Head of caudate nucleus (tissue), 42 donors: ENCODE results near the gene WNT5B.
"Not testable (repeated sequence)": the region's sequence is repeated elsewhere in the genome, so short reads cannot be mapped to it uniquely, and the experiment has no call there.

Source experiments
- DNase-seq, 42 donors: peaks; one replicate each; pipeline versions ENCODE4 v3.0.0 to v3.0.0-alpha.2; 2020 to 2021; ENCODE audit warnings: mixed read lengths in 7 of 42
- intact Hi-C: fragments of 100-400 bp; cut with DNase I; formaldehyde crosslinking; loops from one replicate; pipeline ENCODE4 v1.15.0; 2022

WNT5B gene

GRCh38 chr12:1595026-1595561, 33.9 kb upstream of the WNT5B start:
- peak in 29 of 42 donors; percentile 16 to 75 (median 45) for DNase-seq
- intact Hi-C loops: no loop called here

- DNase-seq: no peak
- intact Hi-C loops: no loop called here
Measured at GRCh38 chr12:1595690-1596347, 33.2 kb upstream of the WNT5B start.

GRCh38 chr12:1598757-1599156, 30.3 kb upstream of the WNT5B start:
- intact Hi-C loops: no loop called here
- DNase-seq: no peak

DNA sequence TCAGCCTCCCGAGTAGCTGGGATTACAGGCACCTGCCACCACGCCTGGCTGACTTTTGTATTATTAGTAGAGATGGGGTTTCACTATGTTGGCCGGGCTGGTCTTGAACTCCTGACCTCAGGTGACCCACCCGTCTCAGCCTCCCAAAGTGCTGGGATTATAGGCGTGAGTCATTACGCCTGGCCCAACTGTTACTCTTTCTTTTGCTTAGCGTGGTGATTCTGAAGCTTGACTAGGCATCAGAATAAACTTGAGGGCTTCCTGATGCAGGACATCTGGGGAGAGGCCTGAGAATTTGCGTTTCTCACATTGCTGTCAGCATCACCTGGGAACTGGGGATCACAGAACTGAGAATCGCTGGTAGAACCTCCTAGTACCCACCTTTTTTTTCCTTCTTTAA, 26.3 kb upstream of the WNT5B start:
- intact Hi-C loops, DNase-seq: not testable (repeated sequence)

DNA sequence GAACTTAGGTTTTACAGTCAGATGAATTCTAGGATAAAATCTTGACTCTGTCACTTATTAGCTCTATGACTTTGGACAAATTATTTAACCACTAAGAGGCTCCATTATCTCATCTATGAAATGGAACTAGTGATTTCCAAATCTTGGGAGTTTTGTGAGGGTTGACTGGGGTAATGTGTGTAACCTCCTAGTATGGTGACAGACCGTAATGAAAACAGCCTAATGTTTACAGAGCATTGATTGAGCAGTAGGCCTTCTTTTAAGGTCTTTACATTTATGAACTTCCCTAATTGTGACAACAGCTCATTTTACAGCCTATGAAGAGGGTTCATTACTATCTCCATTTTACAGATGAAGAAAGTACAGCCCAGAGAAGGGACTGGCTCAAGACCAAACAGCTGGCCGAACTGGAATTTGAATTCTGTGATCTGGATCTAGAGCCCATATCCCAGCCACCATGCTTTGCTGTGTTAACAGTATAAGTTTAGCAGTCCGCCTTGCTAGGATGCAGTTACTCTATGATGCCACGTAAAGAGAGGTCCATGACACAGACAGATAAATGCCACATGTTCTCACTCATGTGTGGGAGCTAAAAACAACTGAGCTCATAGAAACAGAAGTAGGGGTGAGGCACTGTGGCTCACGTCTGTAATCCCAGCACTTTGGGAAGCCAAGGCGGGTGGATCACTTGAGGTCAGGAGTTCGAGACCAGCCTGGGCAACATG, 25.6 kb upstream of the WNT5B start:
- DNase-seq: no peak
- intact Hi-C loops: no loop called here

DNA sequence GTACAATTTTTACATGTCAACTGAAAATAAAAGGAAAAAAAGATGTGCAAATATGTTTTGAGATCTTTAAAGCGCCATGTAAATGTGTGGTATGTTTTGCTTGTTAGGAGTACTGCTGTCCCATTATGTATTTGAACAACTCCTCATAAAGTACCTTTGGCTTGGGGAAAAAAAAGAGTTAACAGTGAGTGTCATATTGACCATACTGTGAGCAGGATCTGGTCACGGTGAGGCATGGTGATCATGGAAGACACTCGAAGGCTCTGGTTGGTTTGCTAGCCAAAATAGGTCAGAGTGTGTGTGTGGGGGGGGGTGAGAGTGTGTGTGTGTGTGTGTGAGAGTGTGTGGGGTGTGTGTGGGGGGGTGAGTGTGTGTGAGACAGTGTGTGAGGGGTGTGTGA, 24.6 kb upstream of the WNT5B start:
- DNase-seq: no peak
- intact Hi-C loops: no loop called here

GRCh38 chr12:1605129-1606020, 23.7 kb upstream of the WNT5B start:
- intact Hi-C loops: no loop called here
- DNase-seq: peak; percentile 39 to 88 (median 70)

DNA sequence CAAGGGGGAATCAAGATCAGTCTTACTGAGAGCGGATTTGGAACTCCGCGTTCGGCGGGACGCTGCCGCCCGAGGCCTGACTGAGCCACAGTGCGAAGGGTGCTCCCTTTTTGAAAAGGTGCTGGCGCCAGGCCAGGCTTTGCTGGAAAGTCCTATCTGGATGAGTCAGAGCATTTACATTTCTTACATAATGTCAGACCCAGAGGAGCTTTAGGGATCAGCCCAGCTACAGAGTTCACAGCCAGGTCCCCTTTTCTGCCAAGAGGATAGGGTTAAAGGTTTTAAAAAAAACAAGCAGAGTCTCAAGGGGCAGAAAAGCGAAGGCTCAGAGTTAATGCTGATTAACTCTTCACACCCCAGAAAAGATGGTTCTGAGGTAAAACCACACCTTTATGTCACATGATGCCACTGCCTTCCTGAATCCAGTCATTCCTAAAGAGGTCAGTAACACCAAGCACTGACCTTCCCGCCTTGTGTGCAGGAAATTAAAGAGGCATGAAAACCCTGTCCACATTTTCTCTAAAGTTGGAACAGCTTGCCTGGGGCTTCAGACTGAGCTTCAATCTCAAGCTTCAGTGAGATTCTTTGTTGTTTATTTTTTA, 22.9 kb upstream of the WNT5B start:
- peak; percentile 58 to 94 (median 80) for DNase-seq
- intact Hi-C loops: no loop called here

DNA sequence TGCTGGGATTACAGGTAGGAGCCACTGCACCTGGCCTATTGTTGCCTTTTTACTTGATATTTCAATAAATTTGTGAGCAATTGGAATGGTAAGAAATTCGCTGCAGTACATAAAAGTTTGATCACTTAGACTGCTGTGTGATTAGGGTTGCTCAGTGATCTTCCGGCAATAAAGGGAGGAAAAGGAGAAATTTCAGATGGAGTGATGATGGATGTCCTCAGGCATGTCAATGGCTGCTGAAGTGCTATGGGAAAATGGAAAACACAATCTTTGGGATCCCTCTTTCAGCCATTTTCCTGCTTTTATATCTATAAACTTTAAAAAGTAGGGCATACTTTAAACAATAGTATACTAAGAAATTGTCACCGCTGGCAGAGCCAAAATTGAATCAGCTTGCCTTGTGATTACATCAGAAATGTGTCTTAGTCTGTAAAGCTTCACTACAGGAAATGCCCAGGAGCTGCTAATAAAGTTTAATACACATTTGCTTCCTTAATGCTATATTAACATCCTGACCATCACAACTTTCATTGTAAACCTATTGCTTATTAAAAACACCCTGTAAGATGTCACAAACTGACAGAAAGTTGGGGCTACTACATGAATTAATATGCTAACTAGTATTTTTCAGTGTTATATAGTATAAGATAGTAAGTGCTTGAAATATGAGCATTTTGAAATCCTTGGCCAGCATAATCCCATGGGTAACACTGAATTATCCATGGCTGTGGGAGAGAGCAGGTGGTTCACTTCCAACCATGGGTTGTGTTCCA, 20.9 kb upstream of the WNT5B start:
- no peak for DNase-seq

DNA sequence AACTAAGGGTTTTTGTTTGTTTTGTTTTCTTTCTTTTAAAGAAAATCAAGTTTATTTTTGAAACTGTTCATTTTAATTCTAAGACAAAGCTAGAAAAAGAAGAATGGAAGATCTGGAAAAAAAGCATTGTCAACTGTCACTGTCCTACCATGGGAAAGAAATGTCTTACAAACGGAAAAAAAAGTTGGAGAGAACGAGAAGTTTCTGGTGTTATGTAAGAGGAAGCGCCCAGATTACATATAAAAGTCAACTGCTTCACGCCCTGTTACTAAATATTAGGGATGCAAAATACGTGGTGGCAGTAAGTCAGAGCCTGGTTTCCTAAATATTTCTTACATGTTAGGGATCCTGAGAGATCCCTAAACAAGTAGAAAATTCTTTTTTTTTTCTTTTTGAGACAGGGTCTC, 20.3 kb upstream of the WNT5B start:
- intact Hi-C loops: no loop called here
- no peak for DNase-seq

More for the DNA sequence above, 20.9 kb upstream of the WNT5B start:
- intact Hi-C loops: no loop called here

DNA sequence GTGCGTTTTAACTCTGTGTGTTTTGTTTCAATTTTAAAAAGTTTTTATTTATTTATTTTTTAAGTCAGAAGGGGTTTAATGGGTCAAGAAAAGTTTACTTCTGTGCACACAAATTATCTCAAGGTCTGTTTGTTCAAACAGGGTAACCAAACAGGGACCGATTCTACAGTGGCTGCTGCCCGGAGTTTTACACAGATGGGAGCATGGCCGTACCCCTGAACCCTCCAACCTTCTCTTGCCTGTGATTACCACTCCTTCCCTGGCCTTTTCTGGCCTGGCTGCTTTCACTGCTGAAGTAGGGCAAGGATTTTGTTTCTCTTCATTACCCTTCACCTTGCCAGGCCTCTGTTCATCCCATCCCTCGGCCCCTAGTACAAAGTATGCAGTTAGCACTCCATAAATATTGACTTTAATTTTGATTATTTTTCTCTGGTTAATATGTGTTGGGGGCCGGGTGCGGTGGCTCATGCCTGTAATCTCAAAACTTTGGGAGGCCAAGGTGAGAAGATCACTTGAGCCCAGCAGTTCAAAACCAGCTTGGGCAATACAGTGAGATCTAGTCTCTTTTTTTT, 18.9 kb upstream of the WNT5B start:
- no peak for DNase-seq
- intact Hi-C loops: no loop called here

- intact Hi-C loops: no loop called here
- DNase-seq: no peak
Measured at GRCh38 chr12:1611803-1612572, 17.0 kb upstream of the WNT5B start.

DNA sequence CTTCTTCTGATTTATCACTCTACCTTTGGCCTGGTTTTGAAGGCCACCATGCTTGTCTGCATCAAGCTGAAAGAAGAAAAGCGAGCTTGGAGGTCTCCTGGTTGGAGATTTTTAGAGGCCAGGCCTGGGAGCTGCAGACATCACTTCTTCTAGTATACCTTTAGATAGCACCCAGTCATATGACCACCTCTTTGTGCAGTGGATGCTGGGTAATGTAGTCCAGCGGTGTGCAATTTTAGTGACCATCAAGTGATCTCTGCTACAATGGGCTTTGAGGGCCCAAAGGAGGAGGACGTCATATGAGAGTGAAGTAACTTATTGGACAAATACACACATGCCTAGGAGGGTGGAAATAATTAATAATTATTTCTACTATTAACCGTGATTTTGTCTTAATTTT, 15.2 kb upstream of the WNT5B start:
- intact Hi-C loops: no loop called here
- no peak for DNase-seq

DNA sequence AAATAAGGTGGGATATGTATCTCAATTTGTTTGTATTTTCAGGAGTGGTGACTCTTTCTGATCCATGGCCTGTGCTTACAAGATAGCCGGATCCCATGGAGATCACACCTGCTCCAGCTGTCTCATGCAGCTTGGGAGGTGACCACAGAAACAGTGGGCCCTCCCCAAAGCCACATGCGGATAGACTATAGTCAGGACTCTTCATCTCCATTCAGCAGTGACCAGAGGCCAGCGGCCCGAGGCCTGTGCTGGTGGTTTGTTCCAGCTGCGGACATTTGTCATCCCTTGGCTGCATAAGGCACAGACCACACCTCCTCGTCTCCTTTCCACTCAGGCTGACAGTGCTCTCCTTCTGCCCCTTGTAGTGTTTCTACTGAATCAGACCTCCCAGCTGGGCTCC, 14.7 kb upstream of the WNT5B start:
- intact Hi-C loops: no loop called here
- DNase-seq: no peak

- intact Hi-C loops: no loop called here
- DNase-seq: no peak
Measured at GRCh38 chr12:1616233-1617066, 12.6 kb upstream of the WNT5B start.

DNA sequence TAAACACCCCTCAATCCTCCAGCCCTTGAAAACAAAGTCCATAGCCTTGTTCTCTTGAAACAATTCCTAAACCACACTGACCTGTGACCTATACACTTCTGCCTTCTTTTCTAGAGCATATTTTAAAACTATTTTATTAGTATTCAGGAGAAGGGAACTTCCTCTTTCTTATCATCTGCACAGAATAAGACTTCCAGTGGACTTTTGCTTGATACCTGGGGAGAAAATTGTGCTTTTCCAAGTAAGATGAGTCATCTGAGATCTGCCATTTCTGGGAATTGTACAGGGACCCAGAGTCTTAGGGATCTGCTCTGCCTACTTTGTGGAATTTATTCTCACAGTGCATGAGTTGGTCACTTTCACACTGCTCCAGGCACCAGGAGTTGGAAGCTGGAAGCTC, 10.5 kb upstream of the WNT5B start:
- no peak for DNase-seq
- intact Hi-C loops: no loop called here

- DNase-seq: no peak
- intact Hi-C loops: no loop called here
Measured at GRCh38 chr12:1619159-1619558, 9.9 kb upstream of the WNT5B start.
